Coronary artery (tissue), 2 donors: ENCODE data around the gene OR6S1.
A peak's percentile ranks its signal among the peaks of the same experiment; 100 is the strongest.
"Not testable (repeated sequence)": the region's sequence is repeated elsewhere in the genome, so short reads cannot be mapped to it uniquely, and the experiment has no call there.

ENCODE experiments used
- DNase-seq: peaks from one replicate; pipeline ENCODE4 v3.0.0-alpha.2; 2017; ENCODE audit warnings: low spot score
- H3K27ac ChIP-seq, 2 donors: fragments of 200-600 bp; sonication (generic); one replicate each; pipeline ENCODE4 v1.5.1; 2016 to 2019
- H3K4me3 ChIP-seq: fragments of 200-600 bp; sonication (generic); 2 replicates; pipeline ENCODE4 v1.5.1; 2016; ENCODE audit warnings: mild to moderate bottlenecking, moderate library complexity
- TF ChIP-seq, protein P1 (sequence below): fragments of 200-600 bp; sonication (generic); IDR thresholded peaks from one replicate; pipeline ENCODE4 v1.5.1; 2019; ENCODE audit warnings: antibody characterized with exemption

OR6S1 gene

GRCh38 chr14:20656274-20656673 lies 14.8 kb upstream of the OR6S1 start:
- TF ChIP-seq, protein P1, sequence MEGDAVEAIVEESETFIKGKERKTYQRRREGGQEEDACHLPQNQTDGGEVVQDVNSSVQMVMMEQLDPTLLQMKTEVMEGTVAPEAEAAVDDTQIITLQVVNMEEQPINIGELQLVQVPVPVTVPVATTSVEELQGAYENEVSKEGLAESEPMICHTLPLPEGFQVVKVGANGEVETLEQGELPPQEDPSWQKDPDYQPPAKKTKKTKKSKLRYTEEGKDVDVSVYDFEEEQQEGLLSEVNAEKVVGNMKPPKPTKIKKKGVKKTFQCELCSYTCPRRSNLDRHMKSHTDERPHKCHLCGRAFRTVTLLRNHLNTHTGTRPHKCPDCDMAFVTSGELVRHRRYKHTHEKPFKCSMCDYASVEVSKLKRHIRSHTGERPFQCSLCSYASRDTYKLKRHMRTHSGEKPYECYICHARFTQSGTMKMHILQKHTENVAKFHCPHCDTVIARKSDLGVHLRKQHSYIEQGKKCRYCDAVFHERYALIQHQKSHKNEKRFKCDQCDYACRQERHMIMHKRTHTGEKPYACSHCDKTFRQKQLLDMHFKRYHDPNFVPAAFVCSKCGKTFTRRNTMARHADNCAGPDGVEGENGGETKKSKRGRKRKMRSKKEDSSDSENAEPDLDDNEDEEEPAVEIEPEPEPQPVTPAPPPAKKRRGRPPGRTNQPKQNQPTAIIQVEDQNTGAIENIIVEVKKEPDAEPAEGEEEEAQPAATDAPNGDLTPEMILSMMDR = no peak
- no peak overlapping the region for H3K4me3 ChIP-seq
- H3K27ac ChIP-seq = no peak overlapping the region
- DNase-seq = no peak

DNA sequence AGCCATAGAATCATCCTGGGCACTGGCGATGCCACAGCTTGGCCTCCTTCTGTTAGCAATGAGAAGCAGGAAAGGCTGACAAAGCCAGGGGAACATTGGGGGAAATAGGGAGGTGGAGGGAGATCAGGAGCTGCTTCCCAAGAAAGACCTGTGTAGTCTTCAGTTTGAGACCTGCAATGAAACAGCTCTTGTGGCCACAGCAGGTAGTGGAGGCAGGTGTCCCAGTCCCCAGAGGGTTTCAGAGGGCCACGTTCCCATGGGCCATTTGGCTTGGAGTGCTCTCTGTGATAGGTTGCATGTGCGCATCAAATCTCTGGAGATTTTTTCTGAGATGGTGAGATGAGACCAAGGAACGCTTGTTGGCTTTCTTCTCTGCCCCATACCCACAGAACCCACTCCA lies 14.4 kb upstream of the OR6S1 start:
- H3K4me3 ChIP-seq = no peak overlapping the region
- TF ChIP-seq, protein P1 = no peak
- H3K27ac ChIP-seq = no peak overlapping the region
- no peak for DNase-seq

DNA sequence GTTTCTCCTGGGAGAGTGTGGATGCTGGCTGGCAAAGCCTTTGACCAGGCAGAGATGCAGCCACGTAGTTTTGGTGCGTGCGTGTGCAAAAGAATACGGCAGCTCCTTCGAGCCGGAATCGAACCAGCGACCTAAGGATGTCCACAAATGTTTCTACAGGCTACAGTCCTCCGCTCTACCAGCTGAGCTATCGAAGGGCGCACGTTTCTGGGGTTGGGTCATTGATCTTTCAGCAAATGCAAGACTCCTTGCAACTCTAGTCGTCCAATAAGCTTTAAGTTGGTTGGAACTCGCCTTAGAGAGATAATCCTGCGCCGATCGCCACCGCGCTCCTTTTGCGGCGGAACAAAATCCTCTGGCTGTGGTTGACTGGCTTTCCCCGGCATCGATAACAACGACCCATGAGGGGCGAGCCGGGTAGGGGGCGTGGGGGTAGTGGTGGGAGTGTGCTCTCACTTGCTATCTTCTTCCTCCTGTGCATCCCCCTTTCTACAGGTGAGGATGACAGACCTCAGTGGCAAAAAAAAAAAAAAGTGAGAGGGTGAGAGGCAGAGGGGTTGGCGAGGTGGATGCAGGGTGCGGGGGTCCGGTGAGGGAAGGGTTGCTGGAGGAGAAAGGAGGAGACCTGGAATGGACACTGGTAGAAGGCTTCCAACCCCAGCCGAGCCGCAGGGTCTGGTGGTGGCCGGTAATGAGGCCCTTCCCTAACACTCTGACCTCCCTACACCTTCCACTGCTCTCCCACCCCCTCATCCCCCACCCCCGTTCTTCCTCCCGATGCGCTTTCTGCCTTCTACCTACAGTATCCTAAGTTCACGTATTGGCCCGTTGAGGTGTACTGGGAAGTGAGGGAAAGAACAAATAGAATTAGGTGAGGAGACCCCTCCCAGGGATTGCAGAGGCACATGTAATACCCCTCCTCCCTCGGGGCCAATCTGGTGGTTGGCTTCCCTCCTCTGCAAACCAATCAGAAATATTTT lies 11.8 kb upstream of the OR6S1 start:
- H3K4me3 ChIP-seq = peak overlapping the region; percentile 23
- no peak overlapping the region for H3K27ac ChIP-seq
- DNase-seq = peak; percentile 36
- TF ChIP-seq, protein P1 = no peak

DNA sequence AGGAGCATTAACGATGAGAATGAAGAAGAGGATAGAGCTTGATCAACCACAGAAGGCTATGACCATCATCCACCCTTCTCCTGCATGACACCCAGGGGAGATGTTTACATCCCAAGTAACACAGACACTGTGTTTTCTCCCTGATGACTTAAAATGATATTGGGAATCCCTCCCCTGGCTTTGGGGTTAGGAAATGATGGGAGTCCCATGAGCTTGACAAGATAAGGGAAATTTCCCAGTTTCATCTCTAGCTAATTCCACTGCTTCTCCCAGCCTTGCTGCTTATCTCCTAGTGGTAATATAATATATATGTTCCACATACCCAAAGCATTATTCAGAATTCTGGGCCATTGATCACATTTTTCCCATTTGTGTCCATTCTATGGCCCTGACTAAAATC lies 4.0 kb upstream of the OR6S1 start:
- H3K4me3 ChIP-seq = no peak overlapping the region
- TF ChIP-seq, protein P1 = no peak
- H3K27ac ChIP-seq = no peak overlapping the region
- DNase-seq = no peak

DNA sequence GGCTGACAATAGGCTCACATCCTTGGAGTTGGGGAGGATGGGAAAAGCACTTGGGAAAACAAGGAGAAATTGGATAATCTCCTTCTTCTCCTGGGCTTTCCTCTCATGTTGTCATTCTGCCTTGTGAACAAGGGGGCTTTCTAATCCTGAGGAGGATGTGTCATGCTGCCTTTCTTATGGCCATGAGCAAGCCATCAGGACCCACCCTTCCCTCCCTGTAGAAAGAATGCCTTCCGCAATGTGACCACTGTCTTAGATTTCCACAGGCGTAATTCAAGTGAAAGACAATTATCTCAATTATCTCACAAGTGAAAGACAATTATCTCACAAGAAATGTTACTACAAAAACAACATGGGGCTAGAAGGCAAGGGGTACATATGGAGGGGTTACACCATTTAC lies 3.0 kb upstream of the OR6S1 start:
- TF ChIP-seq, protein P1 = no peak
- no peak for DNase-seq
- Histone ChIP-seq H3K4me3 (no peak overlapping the region), H3K27ac (no peak overlapping the region)

DNA sequence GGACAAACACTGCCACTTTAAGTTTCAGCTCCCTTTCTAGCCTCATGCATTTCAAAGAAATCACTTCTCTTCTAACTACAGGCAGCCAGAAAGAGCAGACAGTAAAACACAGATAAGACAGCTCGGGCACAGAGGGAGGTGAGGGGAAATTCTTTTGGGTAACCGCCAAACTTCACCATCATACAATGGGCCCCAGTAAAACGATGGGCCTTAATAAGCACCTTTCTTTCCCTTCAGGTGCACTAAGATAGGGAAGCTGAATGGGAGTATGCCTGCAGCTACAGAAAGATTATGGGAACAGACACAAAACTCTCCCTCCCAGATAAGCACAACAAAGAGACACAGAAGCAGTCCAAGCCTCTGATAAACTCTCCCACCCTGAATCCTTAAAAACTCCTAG lies 1.3 kb upstream of the OR6S1 start:
- DNase-seq, H3K27ac ChIP-seq, H3K4me3 ChIP-seq: not testable (repeated sequence)

- no peak for DNase-seq
- Histone ChIP-seq H3K4me3 (no peak overlapping the region), H3K27ac (no peak overlapping the region)
- TF ChIP-seq, protein P1 = no peak
Measured at GRCh38 chr14:20642182-20642581, 691 bp upstream of the OR6S1 start.
